GM12891 (cell line): ENCODE measurements around the gene LILRB5.
"Not testable (repeated sequence)": the region's sequence is repeated elsewhere in the genome, so short reads cannot be mapped to it uniquely, and the experiment has no call there.

Source experiments
- DNase-seq: peaks from one replicate; pipeline ENCODE4 v3.0.0; 2011; ENCODE audit warnings: low spot score; ENCODE audit not compliant: insufficient read length
- FAIRE-seq: peaks from 2 replicates; lab custom pipeline; 2011; peaks lifted over from hg19 to GRCh38; lab: Jason Lieb, UNC
- PAX5 ChIP-seq: IDR thresholded peaks from 2 replicates; pipeline ENCODE4 v1.6.1; 2011; ENCODE audit warnings: low read length, moderate library complexity, mild to moderate bottlenecking; ENCODE audit not compliant: insufficient read depth, severe bottlenecking
- POLR2A ChIP-seq: IDR thresholded peaks from 2 replicates; pipeline ENCODE4 v1.6.1; 2011; ENCODE audit warnings: low read depth, low read length, control low read depth
- POLR2AphosphoS5 ChIP-seq: IDR thresholded peaks from 2 replicates; pipeline ENCODE4 v1.6.1; 2011; ENCODE audit warnings: low read depth, low read length, control low read depth
- POU2F2 ChIP-seq: IDR thresholded peaks from 2 replicates; pipeline ENCODE4 v1.6.1; 2011; ENCODE audit warnings: low read depth, mild to moderate bottlenecking, control low read depth, low read length, moderate library complexity
- SPI1 ChIP-seq: IDR thresholded peaks from 2 replicates; pipeline ENCODE4 v1.6.1; 2011; ENCODE audit warnings: low read depth, low read length, control low read depth
- TAF1 ChIP-seq: IDR thresholded peaks from 2 replicates; pipeline ENCODE4 v1.6.1; 2011; ENCODE audit warnings: low read depth, low read length, control low read depth

Gene LILRB5

GRCh38 chr19:54282686-54283470 is 25.8 kb upstream of the LILRB5 start:
- no peak for TF ChIP-seq TAF1
- no peak for TF ChIP-seq POLR2A
- TF ChIP-seq POU2F2 = no peak
- TF ChIP-seq PAX5 = no peak
- TF ChIP-seq SPI1 = no peak
- no peak for TF ChIP-seq POLR2AphosphoS5
- FAIRE-seq (no peak), DNase-seq (no peak)

DNA sequence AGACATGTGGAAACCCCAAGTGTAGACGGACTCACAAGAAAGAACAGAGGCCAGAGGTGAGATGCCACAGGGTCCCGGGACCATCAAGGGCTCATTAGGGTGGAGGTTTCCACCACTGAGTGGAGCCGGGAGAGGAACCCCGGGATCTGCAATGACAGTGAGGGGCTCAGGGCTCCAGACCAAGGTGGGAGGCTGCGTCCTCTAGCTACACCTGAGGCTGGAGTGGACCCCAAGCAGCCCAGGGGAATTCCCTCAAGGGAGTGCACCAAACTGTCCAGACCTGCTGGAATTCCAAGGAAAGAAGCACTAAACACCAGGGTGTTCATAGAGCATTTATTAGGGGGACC is 24.6 kb upstream of the LILRB5 start:
- not testable (repeated sequence) for DNase-seq, FAIRE-seq

DNA sequence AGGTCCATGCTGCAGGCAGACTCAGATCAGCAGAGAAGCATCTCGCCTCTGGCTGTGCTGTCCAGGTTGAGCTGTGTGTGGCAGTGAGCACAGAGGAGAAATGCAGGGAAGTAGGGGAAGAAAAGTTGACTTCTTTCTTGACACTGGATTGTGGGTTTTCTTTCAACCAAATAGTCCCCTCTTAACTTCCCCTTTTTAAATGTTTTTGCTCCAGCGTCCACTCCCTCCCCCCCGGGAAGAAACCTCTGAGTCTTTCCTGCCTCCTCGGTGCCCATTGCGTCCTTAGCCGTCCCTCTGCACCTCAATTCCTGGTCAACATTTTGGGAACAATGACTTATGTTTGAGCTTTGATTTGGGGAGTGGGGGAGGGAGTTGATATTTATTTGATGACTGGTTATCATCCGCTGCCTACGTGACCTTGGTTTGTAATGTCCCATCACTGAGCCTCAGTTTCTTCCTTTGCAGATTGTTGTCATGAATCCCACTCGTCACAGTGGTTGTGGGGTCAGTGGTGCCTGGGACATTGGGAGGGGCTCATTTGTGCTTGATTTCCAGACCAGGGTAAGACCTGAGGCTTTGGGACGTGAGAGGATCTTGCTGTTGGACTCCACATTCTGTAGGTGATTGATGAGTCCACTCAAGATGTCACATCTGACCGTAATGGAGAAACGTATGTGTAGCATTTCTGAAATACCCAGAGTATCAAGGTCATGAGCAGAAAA is 24.1 kb upstream of the LILRB5 start, which contains the start of gene LILRB2:
LILRB2 (minus strand) TSS at position 104 of the 722 bp plus-strand sequence. CDS start 614 bp downstream, outside the sequence.
- DNase-seq (no peak), FAIRE-seq (peak; percentile 33)
- TF ChIP-seq POLR2AphosphoS5 = no peak
- TF ChIP-seq SPI1 = no peak
- TF ChIP-seq POU2F2 = no peak
- no peak for TF ChIP-seq TAF1
- TF ChIP-seq PAX5 = no peak
- TF ChIP-seq POLR2A = no peak

DNA sequence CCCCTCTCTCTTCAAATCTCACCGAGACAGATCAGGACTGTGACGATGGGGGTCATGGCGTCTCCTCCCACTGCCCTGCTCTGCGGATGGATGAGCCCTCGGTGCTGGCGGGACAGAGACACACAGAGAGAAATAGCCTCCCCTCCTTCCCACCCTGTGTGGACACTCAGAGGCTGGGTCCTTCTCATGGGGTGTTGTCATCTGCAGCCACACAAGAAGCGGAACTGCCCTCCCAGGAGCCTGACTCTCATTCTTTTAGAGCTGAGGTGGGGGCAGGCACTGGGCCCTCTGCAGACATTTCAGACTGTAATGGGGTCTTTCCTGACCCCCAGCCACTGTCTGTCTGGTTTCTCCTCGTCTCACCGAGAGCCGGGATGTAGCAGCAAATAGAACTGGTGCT is 23.4 kb upstream of the LILRB5 start:
- FAIRE-seq, DNase-seq: not testable (repeated sequence)

- FAIRE-seq = not testable (repeated sequence)
Observed at GRCh38 chr19:54280025-54280424, 23.0 kb upstream of the LILRB5 start.

GRCh38 chr19:54279406-54279962 is 22.4 kb upstream of the LILRB5 start:
- no peak for DNase-seq
- no peak for TF ChIP-seq POLR2AphosphoS5
- no peak for TF ChIP-seq TAF1
- no peak for TF ChIP-seq POLR2A
- TF ChIP-seq SPI1 = no peak
- TF ChIP-seq PAX5 = no peak
- no peak for TF ChIP-seq POU2F2
- FAIRE-seq = no peak

More at GRCh38 chr19:54280025-54280424, 23.0 kb upstream of the LILRB5 start:
- DNase-seq = not testable (repeated sequence)

DNA sequence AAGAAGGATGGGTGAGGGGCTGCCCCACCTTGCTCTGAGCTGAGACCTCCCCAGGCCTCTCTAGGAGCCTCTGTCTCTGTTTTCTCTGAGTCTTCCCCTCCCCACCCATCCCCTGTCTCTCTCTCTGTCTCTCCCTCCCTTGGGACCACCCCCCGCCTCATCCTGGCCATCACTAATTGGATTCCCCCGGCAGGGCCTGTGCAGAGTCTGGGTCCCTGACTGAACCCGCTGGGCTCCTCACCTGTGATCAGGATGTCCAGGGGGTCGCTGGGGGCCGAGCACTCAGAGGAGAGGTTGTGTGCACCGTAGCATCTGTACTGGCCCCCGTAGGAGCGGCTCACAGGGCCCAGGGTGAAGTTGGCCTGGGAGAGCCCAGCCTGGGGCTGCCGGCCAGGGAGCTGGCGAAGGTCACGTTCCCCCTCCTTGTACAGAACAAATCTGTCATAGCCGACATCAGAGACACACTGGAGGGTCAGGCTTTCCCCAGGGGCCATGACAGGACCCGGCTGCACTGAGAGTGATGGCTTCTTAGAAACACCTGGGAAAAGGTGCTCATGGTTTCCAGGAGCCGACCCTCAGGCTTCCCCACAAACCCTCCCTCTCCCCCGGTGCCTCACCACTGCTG is 21.6 kb upstream of the LILRB5 start:
- DNase-seq, FAIRE-seq: not testable (repeated sequence)

- DNase-seq, FAIRE-seq: not testable (repeated sequence)
Observed at GRCh38 chr19:54278056-54278455, 21.0 kb upstream of the LILRB5 start.

DNA sequence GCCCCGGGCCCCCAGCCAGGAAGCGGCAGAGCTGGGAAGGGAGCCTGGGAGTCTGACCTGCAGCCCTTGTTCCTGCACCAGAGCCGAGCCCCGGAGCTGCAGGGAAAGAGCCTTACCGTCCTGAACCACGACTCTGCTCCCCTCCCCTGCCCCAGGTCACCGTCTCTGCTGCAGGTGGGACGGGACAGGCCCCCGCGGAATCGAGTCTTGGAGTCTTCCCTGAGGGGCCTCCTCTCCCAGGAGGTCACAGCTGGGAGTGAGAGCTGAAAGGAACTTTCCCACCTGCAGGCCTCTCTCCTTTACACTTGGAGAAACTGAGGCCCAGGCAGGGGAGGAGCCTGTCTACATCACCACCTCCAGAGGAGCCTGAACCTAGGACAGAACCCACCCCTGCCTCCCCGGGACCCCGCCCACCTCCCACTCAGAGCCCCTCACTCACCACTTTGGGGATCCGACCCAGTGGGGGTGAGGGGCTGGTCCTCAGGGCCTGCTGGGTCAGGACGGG is 20.1 kb upstream of the LILRB5 start:
- FAIRE-seq, DNase-seq: not testable (repeated sequence)

DNA sequence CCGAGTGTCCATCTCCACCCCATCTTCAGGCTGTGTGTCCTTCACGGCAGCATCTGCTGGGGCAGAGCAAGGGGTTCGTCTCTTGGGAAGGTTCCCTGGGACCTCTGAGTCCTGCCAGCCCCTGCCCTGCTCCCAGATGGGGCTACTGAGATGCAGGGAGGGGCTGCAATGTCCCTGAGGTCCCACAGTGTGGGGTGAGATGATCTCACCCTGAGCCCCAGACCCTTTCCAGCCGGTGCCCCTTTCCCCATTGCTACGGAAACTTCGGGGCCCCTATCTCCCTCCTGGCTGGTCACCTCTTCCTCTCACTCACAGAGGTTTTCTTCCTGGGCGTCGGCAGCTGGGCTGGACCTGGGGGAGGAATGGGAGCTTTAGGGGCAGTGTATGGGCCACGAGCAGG is 18.9 kb upstream of the LILRB5 start:
- TF ChIP-seq POU2F2 (no peak), POLR2AphosphoS5 (no peak), TAF1 (no peak)
- no peak for FAIRE-seq
- DNase-seq = no peak

GRCh38 chr19:54274516-54274915 is 17.4 kb upstream of the LILRB5 start:
- not testable (repeated sequence) for DNase-seq, FAIRE-seq
